Skeletal muscle cell (primary cell): Measurements from ENCODE around the gene PDZRN3.

ENCODE experiments used
- DNase-seq: peaks from one replicate; pipeline ENCODE4 v3.0.0-alpha.2; 2010; ENCODE audit warnings: low read depth
- H3K4me3 ChIP-seq: 2 replicates; pipeline ENCODE4 v1.5.1; 2011; ENCODE audit warnings: low read depth, mild to moderate bottlenecking, control low read depth, low read length, moderate library complexity

PDZRN3 gene

GRCh38 chr3:73600293-73600938 is 24.3 kb downstream of the PDZRN3 start:
- peak; percentile 90 for DNase-seq
- no peak overlapping the region for H3K4me3 ChIP-seq

GRCh38 chr3:73599605-73600004 is 25.1 kb downstream of the PDZRN3 start:
- no peak overlapping the region for H3K4me3 ChIP-seq
- no peak for DNase-seq

- no peak for DNase-seq
- H3K4me3 ChIP-seq: no peak overlapping the region
These were observed 27.3 kb downstream of the PDZRN3 start for GRCh38 chr3:73597476-73597875.

GRCh38 chr3:73592154-73593144 is 32.3 kb downstream of the PDZRN3 start:
- no peak for DNase-seq
- H3K4me3 ChIP-seq: no peak overlapping the region

- no peak for DNase-seq
- H3K4me3 ChIP-seq: no peak overlapping the region
These were observed 33.4 kb downstream of the PDZRN3 start for GRCh38 chr3:73591286-73591800.

- DNase-seq: no peak
- no peak overlapping the region for H3K4me3 ChIP-seq
These were observed 38.1 kb downstream of the PDZRN3 start for GRCh38 chr3:73586628-73587027.

- DNase-seq: no peak
- no peak overlapping the region for H3K4me3 ChIP-seq
These were observed 38.6 kb downstream of the PDZRN3 start for GRCh38 chr3:73586190-73586589.

GRCh38 chr3:73584873-73585272 is 39.9 kb downstream of the PDZRN3 start:
- H3K4me3 ChIP-seq: no peak overlapping the region
- DNase-seq: no peak

GRCh38 chr3:73582535-73582934 is 42.2 kb downstream of the PDZRN3 start:
- H3K4me3 ChIP-seq: no peak overlapping the region
- DNase-seq: no peak

GRCh38 chr3:73581134-73581846 is 43.5 kb downstream of the PDZRN3 start:
- DNase-seq: no peak
- H3K4me3 ChIP-seq: no peak overlapping the region

GRCh38 chr3:73580343-73580742 is 44.4 kb downstream of the PDZRN3 start:
- no peak overlapping the region for H3K4me3 ChIP-seq
- peak; percentile 100 for DNase-seq

GRCh38 chr3:73577704-73578103 is 47.0 kb downstream of the PDZRN3 start:
- DNase-seq: no peak

GRCh38 chr3:73576999-73577461 is 47.7 kb downstream of the PDZRN3 start:
- DNase-seq: no peak
- H3K4me3 ChIP-seq: no peak overlapping the region

More at GRCh38 chr3:73577704-73578103, 47.0 kb downstream of the PDZRN3 start:
- no peak overlapping the region for H3K4me3 ChIP-seq

GRCh38 chr3:73575953-73576352 is 48.8 kb downstream of the PDZRN3 start:
- DNase-seq: no peak
- H3K4me3 ChIP-seq: no peak overlapping the region

GRCh38 chr3:73575519-73575918 is 49.2 kb downstream of the PDZRN3 start:
- no peak for DNase-seq

GRCh38 chr3:73573204-73573603 is 51.5 kb downstream of the PDZRN3 start:
- DNase-seq: no peak
- no peak overlapping the region for H3K4me3 ChIP-seq

More at GRCh38 chr3:73575519-73575918, 49.2 kb downstream of the PDZRN3 start:
- no peak overlapping the region for H3K4me3 ChIP-seq

GRCh38 chr3:73572368-73572767 is 52.4 kb downstream of the PDZRN3 start:
- no peak for DNase-seq
- H3K4me3 ChIP-seq: no peak overlapping the region

- DNase-seq: no peak
- no peak overlapping the region for H3K4me3 ChIP-seq
These were observed 53.4 kb downstream of the PDZRN3 start for GRCh38 chr3:73571238-73571794.

- no peak for DNase-seq
- H3K4me3 ChIP-seq: no peak overlapping the region
These were observed 55.4 kb downstream of the PDZRN3 start for GRCh38 chr3:73569246-73569760.
